ENCODE results near the gene SGCD.

The SGCD gene

DNA sequence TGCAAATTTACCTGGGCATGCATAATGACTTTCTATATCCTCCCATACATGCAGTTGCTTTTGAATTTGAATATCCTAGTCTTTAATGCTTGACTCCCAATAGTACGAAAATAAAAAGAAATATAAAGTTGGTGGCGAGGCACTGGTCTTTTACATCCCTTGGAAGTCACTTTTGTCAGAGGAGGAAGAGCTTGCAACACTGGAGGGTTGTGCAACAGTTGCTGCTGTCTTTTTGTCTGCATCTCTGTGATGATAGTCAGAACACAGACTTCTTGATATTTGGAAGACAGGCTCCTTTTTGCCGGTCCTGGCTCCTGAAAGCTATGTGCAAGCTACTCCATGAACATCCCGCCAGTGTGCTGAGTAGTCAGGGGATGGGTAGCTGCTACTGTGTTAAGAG lies 16.8 kb upstream of the SGCD start:
- Histone ChIP-seq H2AFZ (ENCODE audit: low read length) (no peak overlapping the region), H3F3A (ENCODE audit: low read depth) (no peaks in the 10 kb centered on the region), H3K4me1 (ENCODE audit: insufficient read depth, low read length, poor library complexity, severe bottlenecking) (no peaks in the 10 kb centered on the region), H3K4me2 (ENCODE audit: low read depth, low read length, poor library complexity, severe bottlenecking) (no peak overlapping the region), H3K9me3 (ENCODE audit: insufficient read depth, low read depth, low read length) (no peaks in the 10 kb centered on the region), H3K36me3 (ENCODE audit: insufficient read depth, low read length) (no peaks in the 10 kb centered on the region), H3K27me3 (ENCODE audit: insufficient read depth, low read length, poor library complexity, severe bottlenecking) (no peaks in the 10 kb centered on the region), H3K9me2 (replicated peaks; ENCODE audit: low read depth, low read length) (no peaks in the 10 kb centered on the region), H3K9ac (ENCODE audit: low read depth, low read length, poor library complexity, severe bottlenecking) (no peak overlapping the region), H4K20me1 (ENCODE audit: insufficient read depth, low read length, poor library complexity, severe bottlenecking) (no peaks in the 10 kb centered on the region), H3K4me3 (ENCODE audit: low read length, poor library complexity, severe bottlenecking) (no peak overlapping the region), H3K79me2 (ENCODE audit: insufficient read depth, low read length) (no peaks in the 10 kb centered on the region)
- TF ChIP-seq, protein P1, sequence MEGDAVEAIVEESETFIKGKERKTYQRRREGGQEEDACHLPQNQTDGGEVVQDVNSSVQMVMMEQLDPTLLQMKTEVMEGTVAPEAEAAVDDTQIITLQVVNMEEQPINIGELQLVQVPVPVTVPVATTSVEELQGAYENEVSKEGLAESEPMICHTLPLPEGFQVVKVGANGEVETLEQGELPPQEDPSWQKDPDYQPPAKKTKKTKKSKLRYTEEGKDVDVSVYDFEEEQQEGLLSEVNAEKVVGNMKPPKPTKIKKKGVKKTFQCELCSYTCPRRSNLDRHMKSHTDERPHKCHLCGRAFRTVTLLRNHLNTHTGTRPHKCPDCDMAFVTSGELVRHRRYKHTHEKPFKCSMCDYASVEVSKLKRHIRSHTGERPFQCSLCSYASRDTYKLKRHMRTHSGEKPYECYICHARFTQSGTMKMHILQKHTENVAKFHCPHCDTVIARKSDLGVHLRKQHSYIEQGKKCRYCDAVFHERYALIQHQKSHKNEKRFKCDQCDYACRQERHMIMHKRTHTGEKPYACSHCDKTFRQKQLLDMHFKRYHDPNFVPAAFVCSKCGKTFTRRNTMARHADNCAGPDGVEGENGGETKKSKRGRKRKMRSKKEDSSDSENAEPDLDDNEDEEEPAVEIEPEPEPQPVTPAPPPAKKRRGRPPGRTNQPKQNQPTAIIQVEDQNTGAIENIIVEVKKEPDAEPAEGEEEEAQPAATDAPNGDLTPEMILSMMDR (conservative IDR thresholded peaks at IDR 0.05; ENCODE audit: low read length) = no peak
- no peak for TF ChIP-seq EZH2phosphoT487 (IDR thresholded peaks at IDR 0.05; ENCODE audit: borderline replicate concordance)

DNA sequence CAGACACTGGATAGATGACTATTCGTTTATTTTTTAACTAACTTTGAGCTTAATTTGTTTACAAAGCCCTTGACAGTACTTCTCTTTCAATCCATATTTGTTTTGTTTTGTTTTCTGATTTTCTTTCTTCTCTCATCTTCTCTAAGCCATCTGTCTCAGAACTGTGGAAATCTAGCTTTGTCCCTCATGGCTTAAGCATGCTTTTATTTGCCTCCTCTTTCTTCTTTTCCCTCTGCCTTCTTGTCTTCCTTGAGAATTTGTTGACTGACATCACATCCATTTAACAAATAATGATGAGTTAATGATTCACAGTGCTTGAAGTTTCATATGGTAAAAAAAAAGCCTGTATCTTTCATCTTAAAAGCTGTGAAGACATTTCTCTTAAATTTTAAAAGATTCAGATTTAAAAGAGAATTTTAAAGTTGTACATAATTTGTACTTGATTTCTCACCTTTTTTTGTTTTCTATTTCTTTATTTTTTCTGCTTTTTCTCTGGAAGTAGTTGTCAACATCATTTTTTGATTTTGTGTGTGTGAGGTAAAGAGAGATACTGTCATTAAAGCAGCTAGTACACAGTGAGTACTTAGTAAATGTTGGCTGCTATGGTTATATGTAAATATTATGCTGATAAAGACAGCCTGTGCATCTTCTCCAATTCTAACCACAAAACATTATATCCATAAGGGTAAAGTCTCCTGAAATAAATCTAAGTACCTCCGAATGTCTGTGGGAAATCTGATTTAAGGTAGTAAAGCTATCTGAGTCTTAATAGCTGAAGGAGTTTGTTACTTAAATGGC lies 13.9 kb upstream of the SGCD start:
- H3F3A ChIP-seq (ENCODE audit: low read depth) = no peaks in the 10 kb centered on the region
- H3K79me2 ChIP-seq (ENCODE audit: insufficient read depth, low read length) = no peaks in the 10 kb centered on the region
- H3K9me3 ChIP-seq (ENCODE audit: insufficient read depth, low read depth, low read length) = no peaks in the 10 kb centered on the region
- TF ChIP-seq, protein P1 (conservative IDR thresholded peaks at IDR 0.05; ENCODE audit: low read length) = no peak
- TF ChIP-seq EZH2phosphoT487 (IDR thresholded peaks at IDR 0.05; ENCODE audit: borderline replicate concordance) = no peak
- H4K20me1 ChIP-seq (ENCODE audit: insufficient read depth, low read length, poor library complexity, severe bottlenecking) = no peaks in the 10 kb centered on the region
- no peak overlapping the region for H3K4me2 ChIP-seq (ENCODE audit: low read depth, low read length, poor library complexity, severe bottlenecking)
- H3K36me3 ChIP-seq (ENCODE audit: insufficient read depth, low read length) = no peaks in the 10 kb centered on the region
- no peak overlapping the region for H3K9ac ChIP-seq (ENCODE audit: low read depth, low read length, poor library complexity, severe bottlenecking)
- no peak overlapping the region for H3K4me3 ChIP-seq (ENCODE audit: low read length, poor library complexity, severe bottlenecking)
- H3K27me3 ChIP-seq (ENCODE audit: insufficient read depth, low read length, poor library complexity, severe bottlenecking) = no peaks in the 10 kb centered on the region
- no peaks in the 10 kb centered on the region for H3K9me2 ChIP-seq (replicated peaks; ENCODE audit: low read depth, low read length)
- no peak overlapping the region for H2AFZ ChIP-seq (ENCODE audit: low read length)
- no peaks in the 10 kb centered on the region for H3K4me1 ChIP-seq (ENCODE audit: insufficient read depth, low read length, poor library complexity, severe bottlenecking)

DNA sequence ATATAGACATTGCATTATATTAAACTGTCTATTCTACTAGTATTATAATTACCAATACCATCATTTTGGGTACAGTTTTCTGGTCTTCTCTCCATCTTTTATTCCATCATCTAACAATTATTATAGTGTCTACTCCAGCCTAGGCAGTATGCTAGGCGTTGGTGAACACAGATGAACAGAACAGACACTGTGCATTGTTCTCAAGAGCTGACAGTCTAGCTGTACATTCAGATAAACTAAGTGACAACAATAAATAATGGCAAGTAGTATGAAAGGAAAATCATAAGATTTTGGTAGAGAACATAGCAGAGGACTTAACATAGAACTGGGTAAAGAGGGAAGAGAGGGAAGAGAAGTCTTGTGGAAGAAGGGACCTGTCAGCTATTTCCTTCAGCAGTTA lies 12.5 kb upstream of the SGCD start:
- Histone ChIP-seq H3K4me3 (ENCODE audit: low read length, poor library complexity, severe bottlenecking) (no peak overlapping the region), H3K9me3 (ENCODE audit: insufficient read depth, low read depth, low read length) (no peaks in the 10 kb centered on the region), H3K79me2 (ENCODE audit: insufficient read depth, low read length) (no peaks in the 10 kb centered on the region), H3F3A (ENCODE audit: low read depth) (no peaks in the 10 kb centered on the region), H3K27me3 (ENCODE audit: insufficient read depth, low read length, poor library complexity, severe bottlenecking) (no peaks in the 10 kb centered on the region), H3K4me1 (ENCODE audit: insufficient read depth, low read length, poor library complexity, severe bottlenecking) (no peaks in the 10 kb centered on the region), H3K9me2 (replicated peaks; ENCODE audit: low read depth, low read length) (no peaks in the 10 kb centered on the region), H4K20me1 (ENCODE audit: insufficient read depth, low read length, poor library complexity, severe bottlenecking) (no peaks in the 10 kb centered on the region), H3K36me3 (ENCODE audit: insufficient read depth, low read length) (no peaks in the 10 kb centered on the region), H3K9ac (ENCODE audit: low read depth, low read length, poor library complexity, severe bottlenecking) (no peak overlapping the region), H3K4me2 (ENCODE audit: low read depth, low read length, poor library complexity, severe bottlenecking) (no peak overlapping the region), H2AFZ (ENCODE audit: low read length) (no peak overlapping the region)
- TF ChIP-seq, protein P1 (conservative IDR thresholded peaks at IDR 0.05; ENCODE audit: low read length) = no peak
- no peak for TF ChIP-seq EZH2phosphoT487 (IDR thresholded peaks at IDR 0.05; ENCODE audit: borderline replicate concordance)

Data from Loucy (cell line).